HCT116 (cell line): ENCODE results near the gene SHANK3. TPM values are rescaled to one million over a fixed set of nuclear protein-coding genes. Genes with fewer than 3 reads are reported as not detected.

ENCODE experiments used
- ATAC-seq: fragments of 200-7000 bp; cut with Tn5 transposase; 2 replicates; pipeline ENCODE4 v1.9.1; 2020; ENCODE audit warnings: mild to moderate bottlenecking, moderate library complexity
- BruUV-seq: library from RNA; stranded (reverse); fragments of 400-500 nt; replicated peaks from 2 replicates; lab custom pipeline; 2021; lab: Mats Ljungman, UMichigan
- CTCF ChIA-PET: fragments of 300-600 bp; sonication (Branson Sonifier 250); formaldehyde crosslinking; loops from one replicate; lab custom pipeline; 2021; ENCODE audit warnings: antibody characterized with exemption; lab: Charles Lee
- POLR2A ChIA-PET: fragments of 300-600, 350-600 bp; sonication (Branson Sonifier 250); formaldehyde crosslinking; loops from one replicate; lab custom pipeline; 2021; ENCODE audit warnings: antibody characterized with exemption; lab: Charles Lee
- RAD21 ChIA-PET, 2 experiments: fragments of 300-600 bp; sonication (Branson Sonifier 250); formaldehyde crosslinking; loops; one replicate each; lab custom pipeline; 2023; ENCODE audit warnings: low total read pairs in 2 of 2; ENCODE audit not compliant: uncharacterized antibody in 2 of 2, unreplicated experiment in 2 of 2, low non-redundant PET in 1 of 2; lab: Charles Lee
- DNase-seq: peaks from one replicate; pipeline ENCODE4 v3.0.0-alpha.2; 2010; ENCODE audit warnings: low read depth, low spot score
- H2AFZ ChIP-seq: fragments of 200-600 bp; shearing (Covaris generic), sonication (generic); 2 replicates; pipeline ENCODE4 v1.6.1; 2017; ENCODE audit warnings: low read depth, mixed run types, mixed read lengths, antibody characterized with exemption, low read length; ENCODE audit not compliant: poor library complexity, severe bottlenecking
- H3K27ac ChIP-seq: 2 replicates; pipeline ENCODE4 v1.5.1; 2012; ENCODE audit warnings: low read depth, low read length
- H3K27me3 ChIP-seq: fragments of 200-600 bp; sonication (generic); 2 replicates; pipeline ENCODE4 v1.6.1; 2016; ENCODE audit warnings: mixed run types, low read length, mixed read lengths; ENCODE audit not compliant: insufficient read depth
- H3K36me3 ChIP-seq, 2 experiments: fragments of 200-500 bp in 1 of 2; fragments of 200-600 bp in 1 of 2; sonication (Bioruptor generic) in 1 of 2; sonication (generic) in 1 of 2; 2 replicates each; pipeline versions ENCODE4 v1.5.1 to v1.6.1; 2014 to 2016; ENCODE audit warnings: low read length in 2 of 2, inconsistent platforms in 1 of 2, mixed read lengths in 1 of 2, mixed run types in 1 of 2; ENCODE audit not compliant: insufficient read depth in 2 of 2, control insufficient read depth in 1 of 2
- H3K4me1 ChIP-seq, 2 experiments: fragments of 200-600 bp in 1 of 2; sonication (generic) in 1 of 2; 2 replicates each; pipeline versions ENCODE4 v1.5.1 to v1.6.1; 2012 to 2017; ENCODE audit warnings: low read length in 2 of 2, inconsistent platforms in 1 of 2, mild to moderate bottlenecking in 1 of 2, mixed read lengths in 1 of 2, mixed run types in 1 of 2, moderate library complexity in 1 of 2; ENCODE audit not compliant: insufficient read depth in 2 of 2, control insufficient read depth in 1 of 2
- H3K4me2 ChIP-seq: fragments of 200-600 bp; sonication (generic); 2 replicates; pipeline ENCODE4 v1.6.1; 2017; ENCODE audit warnings: mixed run types, low read length, mixed read lengths
- H3K4me3 ChIP-seq, 2 experiments: fragments of 200-600 bp in 1 of 2; sonication (generic) in 1 of 2; replicated peaks in 1 of 2; 2 replicates each; pipeline ENCODE4 v1.5.1; 2011 to 2016; ENCODE audit warnings: low read length in 2 of 2, control low read depth in 1 of 2, low read depth in 1 of 2, mild to moderate bottlenecking in 1 of 2, mixed read lengths in 1 of 2, mixed run types in 1 of 2
- H3K79me2 ChIP-seq: fragments of 200-600 bp; sonication (generic); 2 replicates; pipeline ENCODE4 v1.6.1; 2017; ENCODE audit warnings: mild to moderate bottlenecking, mixed run types, low read length, moderate library complexity, mixed read lengths; ENCODE audit not compliant: insufficient read depth
- H3K9ac ChIP-seq: fragments of 200-600 bp; sonication (generic); 2 replicates; pipeline ENCODE4 v1.6.1; 2016; ENCODE audit warnings: low read length, mixed read lengths
- H3K9me2 ChIP-seq: fragments of 200-600 bp; sonication (generic), shearing (Covaris generic); 2 replicates; pipeline ENCODE4 v1.6.1; 2017; ENCODE audit warnings: mixed run types, mild to moderate bottlenecking, moderate library complexity; ENCODE audit not compliant: insufficient read depth
- H3K9me3 ChIP-seq, 2 experiments: fragments of 200-500 bp in 1 of 2; fragments of 200-600 bp in 1 of 2; sonication (Bioruptor generic) in 1 of 2; sonication (generic) in 1 of 2; 2 replicates each; pipeline ENCODE4 v1.6.1; 2014 to 2017; ENCODE audit warnings: low read length in 2 of 2, mixed read lengths in 2 of 2, inconsistent platforms in 1 of 2, low read depth in 1 of 2, mild to moderate bottlenecking in 1 of 2, mixed run types in 1 of 2, moderate library complexity in 1 of 2; ENCODE audit not compliant: control insufficient read depth in 1 of 2, insufficient read depth in 1 of 2
- H4K20me1 ChIP-seq: fragments of 200-600 bp; sonication (generic), shearing (Covaris generic); 2 replicates; pipeline ENCODE4 v1.6.1; 2017; ENCODE audit warnings: mixed run types, mild to moderate bottlenecking, moderate library complexity; ENCODE audit not compliant: insufficient read depth
- EGR1 ChIP-seq: IDR thresholded peaks from 2 replicates; pipeline ENCODE4 v1.6.1; 2012; ENCODE audit warnings: low read depth
- JUND ChIP-seq: IDR thresholded peaks from 2 replicates; pipeline ENCODE4 v1.6.1; 2012
- MAX ChIP-seq: IDR thresholded peaks from 2 replicates; pipeline ENCODE4 v1.6.1; 2012
- POLR2AphosphoS5 ChIP-seq: IDR thresholded peaks from 2 replicates; pipeline ENCODE4 v1.6.1; 2011; ENCODE audit warnings: mild to moderate bottlenecking, low read depth, low read length, moderate library complexity
- RAD21 ChIP-seq: IDR thresholded peaks from 2 replicates; pipeline ENCODE4 v1.6.1; 2012; ENCODE audit warnings: low read depth, mild to moderate bottlenecking
- SP1 ChIP-seq: IDR thresholded peaks from 2 replicates; pipeline ENCODE4 v1.6.1; 2012; ENCODE audit warnings: low read depth
- SRF ChIP-seq: IDR thresholded peaks from 2 replicates; pipeline ENCODE4 v1.6.1; 2012; ENCODE audit warnings: low read depth
- intact Hi-C: fragments of 100-400 bp; cut with micrococcal nuclease; formaldehyde crosslinking; loops from 2 replicates; pipeline ENCODE4 v1.10.0; 2022
- total RNA-seq: library from RNA; stranded (reverse); gene quantifications from one replicate; pipeline ENCODE4 v1.2.1, GENCODE V29; 2021; ENCODE audit not compliant: unreplicated experiment
- TF ChIP-seq, protein P1 (sequence below): IDR thresholded peaks from 2 replicates; pipeline ENCODE4 v1.6.1; 2012; ENCODE audit warnings: low read depth
- TF ChIP-seq, protein P2 (sequence below), 3 experiments: fragments of 200-600 bp in 1 of 3; sonication (generic) in 1 of 3; IDR thresholded peaks in 2 of 3; conservative IDR thresholded peaks in 1 of 3; 2 replicates each; pipeline ENCODE4 v1.5.1; 2012 to 2017; ENCODE audit warnings: low read depth in 2 of 3, low read length in 2 of 3, antibody characterized with exemption in 1 of 3, borderline replicate concordance in 1 of 3, control low read depth in 1 of 3, mild to moderate bottlenecking in 1 of 3, mixed read lengths in 1 of 3, mixed run types in 1 of 3, moderate library complexity in 1 of 3; ENCODE audit not compliant: insufficient read depth in 1 of 3
- TF ChIP-seq, protein P3 (sequence below): IDR thresholded peaks from 2 replicates; pipeline ENCODE4 v1.6.1; 2011; ENCODE audit warnings: mild to moderate bottlenecking, low read length, moderate library complexity; ENCODE audit not compliant: insufficient replicate concordance; ENCODE audit errors: extremely low read depth

SHANK3 gene
- total RNA-seq, 1 experiment from 2014 or later = 16.0 TPM

DNA sequence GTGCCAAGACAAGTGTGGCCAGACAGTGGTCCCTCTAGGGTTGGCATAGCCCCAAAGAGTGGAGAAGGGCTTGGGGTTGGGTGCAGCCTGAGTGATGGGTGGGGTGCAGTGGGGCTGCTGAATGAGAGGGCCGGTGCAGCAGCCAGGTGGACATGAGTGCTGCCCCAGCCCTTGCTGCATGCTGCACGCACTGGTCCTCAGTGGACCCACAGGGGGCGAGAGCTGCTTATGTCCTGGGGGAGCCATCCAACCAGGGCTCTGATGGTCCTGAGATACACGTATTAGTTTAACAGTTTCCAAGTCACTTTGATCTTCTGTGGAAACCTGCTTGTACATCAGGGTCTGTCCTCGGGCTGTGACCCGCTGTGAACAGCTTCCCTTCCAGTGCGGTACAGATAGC lies 41.5 kb downstream of the SHANK3 start:
- BruUV-seq = no TSS peak
- Histone ChIP-seq H3K27ac (no peak overlapping the region), H3K36me3 (no peaks in the 10 kb centered on the region; a peak in 1 of 4 replicates), H3K9me2 (no peaks in the 10 kb centered on the region), H3K4me3 (no peak overlapping the region), H3K9ac (no peak overlapping the region)
- no peak for DNase-seq
- CTCF ChIA-PET = no interaction called here
- TF ChIP-seq SRF (no peak), MAX (no peak), RAD21 (no peak), SP1 (no peak), EGR1 (no peak), POLR2AphosphoS5 (no peak), JUND (no peak)
- TF ChIP-seq, protein P1, sequence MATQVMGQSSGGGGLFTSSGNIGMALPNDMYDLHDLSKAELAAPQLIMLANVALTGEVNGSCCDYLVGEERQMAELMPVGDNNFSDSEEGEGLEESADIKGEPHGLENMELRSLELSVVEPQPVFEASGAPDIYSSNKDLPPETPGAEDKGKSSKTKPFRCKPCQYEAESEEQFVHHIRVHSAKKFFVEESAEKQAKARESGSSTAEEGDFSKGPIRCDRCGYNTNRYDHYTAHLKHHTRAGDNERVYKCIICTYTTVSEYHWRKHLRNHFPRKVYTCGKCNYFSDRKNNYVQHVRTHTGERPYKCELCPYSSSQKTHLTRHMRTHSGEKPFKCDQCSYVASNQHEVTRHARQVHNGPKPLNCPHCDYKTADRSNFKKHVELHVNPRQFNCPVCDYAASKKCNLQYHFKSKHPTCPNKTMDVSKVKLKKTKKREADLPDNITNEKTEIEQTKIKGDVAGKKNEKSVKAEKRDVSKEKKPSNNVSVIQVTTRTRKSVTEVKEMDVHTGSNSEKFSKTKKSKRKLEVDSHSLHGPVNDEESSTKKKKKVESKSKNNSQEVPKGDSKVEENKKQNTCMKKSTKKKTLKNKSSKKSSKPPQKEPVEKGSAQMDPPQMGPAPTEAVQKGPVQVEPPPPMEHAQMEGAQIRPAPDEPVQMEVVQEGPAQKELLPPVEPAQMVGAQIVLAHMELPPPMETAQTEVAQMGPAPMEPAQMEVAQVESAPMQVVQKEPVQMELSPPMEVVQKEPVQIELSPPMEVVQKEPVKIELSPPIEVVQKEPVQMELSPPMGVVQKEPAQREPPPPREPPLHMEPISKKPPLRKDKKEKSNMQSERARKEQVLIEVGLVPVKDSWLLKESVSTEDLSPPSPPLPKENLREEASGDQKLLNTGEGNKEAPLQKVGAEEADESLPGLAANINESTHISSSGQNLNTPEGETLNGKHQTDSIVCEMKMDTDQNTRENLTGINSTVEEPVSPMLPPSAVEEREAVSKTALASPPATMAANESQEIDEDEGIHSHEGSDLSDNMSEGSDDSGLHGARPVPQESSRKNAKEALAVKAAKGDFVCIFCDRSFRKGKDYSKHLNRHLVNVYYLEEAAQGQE = no peak
- TF ChIP-seq, protein P2, sequence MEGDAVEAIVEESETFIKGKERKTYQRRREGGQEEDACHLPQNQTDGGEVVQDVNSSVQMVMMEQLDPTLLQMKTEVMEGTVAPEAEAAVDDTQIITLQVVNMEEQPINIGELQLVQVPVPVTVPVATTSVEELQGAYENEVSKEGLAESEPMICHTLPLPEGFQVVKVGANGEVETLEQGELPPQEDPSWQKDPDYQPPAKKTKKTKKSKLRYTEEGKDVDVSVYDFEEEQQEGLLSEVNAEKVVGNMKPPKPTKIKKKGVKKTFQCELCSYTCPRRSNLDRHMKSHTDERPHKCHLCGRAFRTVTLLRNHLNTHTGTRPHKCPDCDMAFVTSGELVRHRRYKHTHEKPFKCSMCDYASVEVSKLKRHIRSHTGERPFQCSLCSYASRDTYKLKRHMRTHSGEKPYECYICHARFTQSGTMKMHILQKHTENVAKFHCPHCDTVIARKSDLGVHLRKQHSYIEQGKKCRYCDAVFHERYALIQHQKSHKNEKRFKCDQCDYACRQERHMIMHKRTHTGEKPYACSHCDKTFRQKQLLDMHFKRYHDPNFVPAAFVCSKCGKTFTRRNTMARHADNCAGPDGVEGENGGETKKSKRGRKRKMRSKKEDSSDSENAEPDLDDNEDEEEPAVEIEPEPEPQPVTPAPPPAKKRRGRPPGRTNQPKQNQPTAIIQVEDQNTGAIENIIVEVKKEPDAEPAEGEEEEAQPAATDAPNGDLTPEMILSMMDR (IDR thresholded peaks at IDR 0.05 in 2 of 3, conservative IDR thresholded peaks at IDR 0.05 in 1 of 3; ENCODE audit: borderline replicate concordance in 1 of 3, insufficient read depth in 1 of 3, low read depth in 2 of 3, low read length in 2 of 3) = no peak
- TF ChIP-seq, protein P3, sequence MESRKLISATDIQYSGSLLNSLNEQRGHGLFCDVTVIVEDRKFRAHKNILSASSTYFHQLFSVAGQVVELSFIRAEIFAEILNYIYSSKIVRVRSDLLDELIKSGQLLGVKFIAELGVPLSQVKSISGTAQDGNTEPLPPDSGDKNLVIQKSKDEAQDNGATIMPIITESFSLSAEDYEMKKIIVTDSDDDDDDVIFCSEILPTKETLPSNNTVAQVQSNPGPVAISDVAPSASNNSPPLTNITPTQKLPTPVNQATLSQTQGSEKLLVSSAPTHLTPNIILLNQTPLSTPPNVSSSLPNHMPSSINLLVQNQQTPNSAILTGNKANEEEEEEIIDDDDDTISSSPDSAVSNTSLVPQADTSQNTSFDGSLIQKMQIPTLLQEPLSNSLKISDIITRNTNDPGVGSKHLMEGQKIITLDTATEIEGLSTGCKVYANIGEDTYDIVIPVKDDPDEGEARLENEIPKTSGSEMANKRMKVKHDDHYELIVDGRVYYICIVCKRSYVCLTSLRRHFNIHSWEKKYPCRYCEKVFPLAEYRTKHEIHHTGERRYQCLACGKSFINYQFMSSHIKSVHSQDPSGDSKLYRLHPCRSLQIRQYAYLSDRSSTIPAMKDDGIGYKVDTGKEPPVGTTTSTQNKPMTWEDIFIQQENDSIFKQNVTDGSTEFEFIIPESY = no peak
- TF ChIP-seq, all 23 proteins: peak for 0
- no peak for ATAC-seq
- Histone ChIP-seq H4K20me1 (no peaks in the 10 kb centered on the region), H3K27me3 (no peaks in the 10 kb centered on the region), H3K4me2 (no peak overlapping the region), H3K9me3 (no peaks in the 10 kb centered on the region), H2AFZ (no peak overlapping the region), H3K79me2 (no peaks in the 10 kb centered on the region), H3K4me1 (no peaks in the 10 kb centered on the region)
- ChIA-PET POLR2A (no interaction called here), RAD21 (no interaction called here)
- intact Hi-C loops = no loop called here
